NK-92 treated with Interleukin-12 subunit alpha and Interleukin-12 subunit beta, amount 100 ng/mL, for 24 hours (cell line): ENCODE data around the gene LDLRAD4.

Source experiments
- DNase-seq: peaks from one replicate; lab custom pipeline; 2025; lab: John Stamatoyannopoulos, UW

LDLRAD4 gene

DNA sequence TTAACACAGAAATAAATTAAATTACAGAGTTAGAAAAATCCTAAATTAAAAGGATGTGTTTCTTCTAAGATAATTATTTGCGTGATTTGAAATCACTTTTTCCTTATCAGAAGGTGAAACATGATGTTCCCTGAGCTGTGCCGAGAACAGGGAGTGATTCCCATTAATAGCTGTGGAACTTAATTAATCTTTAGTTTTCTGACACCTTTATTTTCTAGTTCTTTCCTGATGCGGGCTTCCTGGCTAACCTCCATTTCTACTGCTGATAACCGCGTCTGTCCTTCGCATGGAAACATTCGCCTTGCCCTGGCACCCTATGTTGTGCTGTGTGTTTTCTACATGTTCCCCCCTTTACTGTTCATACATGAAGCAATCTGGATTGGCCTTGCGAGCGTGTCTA, 334.9 kb downstream of the LDLRAD4 start:
- no peak for DNase-seq

- DNase-seq: no peak
Measured at GRCh38 chr18:13555192-13555591, 336.6 kb downstream of the LDLRAD4 start.

GRCh38 chr18:13555865-13556264, 337.3 kb downstream of the LDLRAD4 start:
- no peak for DNase-seq

- no peak for DNase-seq
Measured at GRCh38 chr18:13556502-13556901, 337.9 kb downstream of the LDLRAD4 start.

- no peak for DNase-seq
Measured at GRCh38 chr18:13558124-13558523, 339.6 kb downstream of the LDLRAD4 start.

DNA sequence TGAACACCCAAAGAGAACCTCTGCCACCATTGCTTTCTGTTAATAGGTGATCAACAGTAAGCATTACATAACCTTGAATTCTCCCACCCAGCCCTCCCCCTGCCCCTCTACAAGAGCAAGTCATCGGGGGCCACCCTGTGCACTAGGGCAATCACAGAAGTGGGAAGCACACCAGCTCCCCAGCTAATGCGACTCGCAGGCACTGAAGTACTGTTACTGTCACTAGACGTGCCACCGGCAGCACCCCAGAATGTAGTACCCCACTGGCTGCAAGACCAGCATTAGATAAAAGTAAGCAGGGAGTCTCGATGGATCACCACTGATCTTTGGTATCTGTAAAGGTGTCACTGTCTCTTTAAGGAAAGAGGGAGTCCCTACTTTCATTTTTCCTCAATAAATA, 340.2 kb downstream of the LDLRAD4 start:
- no peak for DNase-seq

GRCh38 chr18:13559754-13560153, 341.2 kb downstream of the LDLRAD4 start:
- no peak for DNase-seq

GRCh38 chr18:13560306-13560705, 341.7 kb downstream of the LDLRAD4 start:
- DNase-seq: no peak

- no peak for DNase-seq
Measured at GRCh38 chr18:13562494-13563029, 344.0 kb downstream of the LDLRAD4 start.

- no peak for DNase-seq
Measured at GRCh38 chr18:13563390-13563805, 344.8 kb downstream of the LDLRAD4 start.

DNA sequence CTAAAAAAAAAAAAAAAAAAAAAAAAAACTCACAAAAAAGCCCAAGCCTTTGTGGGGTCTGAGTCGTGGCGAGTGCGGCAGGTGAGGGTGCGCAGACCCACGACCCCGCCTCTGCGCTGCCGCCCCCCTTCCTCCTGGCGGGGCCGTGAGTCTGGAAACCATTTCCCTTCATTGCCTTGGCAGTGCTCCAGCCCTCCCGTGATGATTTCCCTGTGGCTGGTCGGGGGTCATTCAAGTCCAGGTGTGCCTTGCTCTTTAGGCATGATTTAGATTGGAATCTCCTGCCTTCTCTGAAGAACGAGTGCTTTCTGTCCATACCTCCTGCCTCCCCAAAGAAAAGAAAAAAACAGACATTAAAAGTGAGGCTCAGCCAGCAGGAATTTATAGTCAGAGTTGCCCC, 346.0 kb downstream of the LDLRAD4 start:
- no peak for DNase-seq

- DNase-seq: no peak
Measured at GRCh38 chr18:13565228-13565627, 346.7 kb downstream of the LDLRAD4 start.

- no peak for DNase-seq
Measured at GRCh38 chr18:13566941-13567746, 348.6 kb downstream of the LDLRAD4 start.

DNA sequence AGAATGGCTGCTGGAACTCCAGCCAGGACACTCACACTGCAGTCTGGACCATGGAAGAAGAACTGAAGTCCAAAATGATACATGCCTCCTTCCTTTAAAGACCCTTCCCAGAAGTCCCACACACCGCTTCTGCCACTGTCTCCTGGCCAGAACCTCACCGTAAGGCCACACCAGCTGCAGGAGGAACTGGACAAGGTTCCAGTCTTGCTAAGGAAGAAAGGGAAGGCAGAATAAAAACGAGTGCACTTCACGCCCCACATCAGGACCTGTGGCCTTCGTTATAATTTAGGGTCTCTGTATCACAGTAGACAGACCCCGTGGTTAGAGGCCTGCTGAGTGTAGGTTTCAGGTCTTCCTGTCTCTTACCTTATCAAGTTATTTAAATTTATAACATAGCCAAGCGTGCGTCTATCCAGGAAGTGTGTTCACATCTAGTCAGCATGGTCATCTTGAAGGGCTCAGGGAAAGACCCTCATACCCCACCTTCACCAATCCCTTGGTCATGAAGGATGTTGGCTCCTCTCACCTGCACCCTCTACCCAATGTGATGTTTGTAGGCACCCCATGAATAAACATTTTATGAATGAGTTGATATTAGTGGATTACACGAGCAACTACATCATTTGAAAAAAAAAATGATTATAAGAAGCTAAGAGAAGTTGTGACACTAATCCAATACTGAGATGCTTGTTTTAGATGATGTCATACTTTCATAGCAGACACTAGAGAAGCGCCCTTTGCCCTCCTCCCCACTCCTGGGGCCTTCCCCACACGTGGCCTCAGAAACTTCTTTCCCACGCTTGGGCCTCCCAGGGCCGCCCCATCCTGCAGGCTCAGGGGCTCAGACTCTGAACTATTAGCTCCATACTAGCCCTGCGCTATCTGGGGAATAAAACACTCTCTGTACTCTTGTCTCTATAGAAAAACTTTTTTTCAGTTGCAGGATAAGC, 350.2 kb downstream of the LDLRAD4 start:
- no peak for DNase-seq

DNA sequence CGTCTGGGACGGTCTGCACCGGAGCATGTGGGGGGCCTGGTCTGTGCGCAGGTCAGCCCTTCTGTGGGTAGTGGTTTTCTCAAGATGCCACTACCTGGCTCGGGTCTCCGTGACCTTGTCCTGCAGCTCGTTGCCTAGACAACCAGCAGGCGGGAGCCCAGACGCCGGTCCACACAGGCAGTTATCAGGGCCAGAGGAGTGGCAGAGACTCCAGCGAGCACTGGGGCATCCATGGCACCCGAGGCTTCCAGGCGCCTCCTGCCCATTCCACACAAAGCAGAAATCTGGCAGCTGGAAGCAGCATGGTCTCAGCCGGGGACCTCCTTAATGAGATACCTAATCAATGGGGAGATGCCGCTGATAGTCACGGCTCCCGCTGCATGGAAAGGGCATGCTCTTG, 351.7 kb downstream of the LDLRAD4 start:
- no peak for DNase-seq

GRCh38 chr18:13570856-13571495, 352.4 kb downstream of the LDLRAD4 start:
- DNase-seq: peak; percentile 7

- DNase-seq: no peak
Measured at GRCh38 chr18:13572148-13572547, 353.6 kb downstream of the LDLRAD4 start.

GRCh38 chr18:13572721-13573120, 354.2 kb downstream of the LDLRAD4 start:
- no peak for DNase-seq

GRCh38 chr18:13573750-13574149, 355.2 kb downstream of the LDLRAD4 start:
- DNase-seq: no peak

DNA sequence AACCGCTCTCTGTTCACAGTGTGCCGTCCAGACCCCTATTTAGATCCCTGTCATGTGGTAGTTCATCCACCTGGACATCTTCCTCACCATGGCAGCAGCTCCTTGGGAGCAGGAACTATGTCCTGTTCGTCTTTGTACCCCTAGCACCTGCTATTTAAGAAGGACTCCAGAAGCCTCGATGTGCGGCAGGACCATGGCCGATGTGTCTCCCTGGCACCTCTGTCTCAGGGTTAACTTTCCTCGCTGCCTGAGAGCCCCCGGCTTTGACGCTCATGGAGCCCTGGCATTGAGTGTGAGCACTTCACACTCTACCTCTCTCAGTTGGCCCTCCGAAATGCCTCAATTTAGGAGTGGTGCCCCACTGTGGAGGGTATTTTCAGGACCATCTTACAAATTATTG, 355.8 kb downstream of the LDLRAD4 start:
- no peak for DNase-seq

GRCh38 chr18:13574761-13575160, 356.2 kb downstream of the LDLRAD4 start:
- DNase-seq: no peak

DNA sequence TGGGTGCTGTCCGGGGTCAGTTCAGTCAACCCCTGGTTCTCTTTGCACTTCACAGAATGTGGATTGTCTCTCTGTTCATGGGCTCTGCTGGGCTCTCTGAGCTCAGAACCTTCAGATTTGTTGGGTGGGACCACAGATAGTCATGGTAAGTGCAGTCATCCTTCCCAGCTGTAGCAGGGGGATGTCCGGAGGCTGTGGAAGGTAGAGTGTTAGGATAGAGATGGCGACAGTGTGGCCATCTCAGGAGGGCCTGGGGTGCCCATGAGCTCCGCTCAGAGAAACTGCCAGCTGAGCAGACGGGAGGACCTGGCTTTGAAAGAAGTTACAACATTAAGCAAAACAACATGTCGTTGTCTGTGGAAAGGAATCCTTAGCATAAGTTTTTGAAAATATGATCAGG, 358.0 kb downstream of the LDLRAD4 start:
- no peak for DNase-seq
